Neural cell (in vitro differentiated cells): ENCODE data around the gene ARID1A.

ENCODE experiments used
- TAF1 ChIP-seq: IDR thresholded peaks from 2 replicates; pipeline ENCODE4 v1.6.1; 2012; ENCODE audit warnings: low read depth
- TF ChIP-seq, protein P1 (sequence below): fragments of 450-650 bp; IDR thresholded peaks from 2 replicates; pipeline ENCODE4 v1.5.1; 2014; ENCODE audit warnings: antibody characterized with exemption, mild to moderate bottlenecking, moderate library complexity; ENCODE audit not compliant: poor library complexity, severe bottlenecking

DNA sequence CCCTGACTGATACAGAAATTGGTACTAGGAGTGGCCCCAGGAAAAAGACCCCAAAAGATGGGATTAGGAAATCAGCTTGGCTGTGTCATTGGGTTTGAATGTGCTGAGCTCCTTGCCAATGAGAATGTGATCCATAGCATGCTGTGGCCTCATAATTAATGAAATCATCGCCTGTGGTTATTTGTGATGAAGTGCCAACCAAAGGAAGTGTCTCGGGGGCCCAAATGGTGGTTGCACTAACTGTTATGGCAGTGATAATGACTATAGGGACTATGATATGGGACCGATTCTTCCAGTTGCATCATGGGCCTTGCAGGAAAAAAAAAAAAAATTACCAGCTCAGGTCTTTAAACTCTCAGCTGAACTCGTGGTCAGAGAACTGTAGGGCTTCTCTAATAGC, 115.2 kb downstream of the ARID1A start:
- TF ChIP-seq, protein P1, sequence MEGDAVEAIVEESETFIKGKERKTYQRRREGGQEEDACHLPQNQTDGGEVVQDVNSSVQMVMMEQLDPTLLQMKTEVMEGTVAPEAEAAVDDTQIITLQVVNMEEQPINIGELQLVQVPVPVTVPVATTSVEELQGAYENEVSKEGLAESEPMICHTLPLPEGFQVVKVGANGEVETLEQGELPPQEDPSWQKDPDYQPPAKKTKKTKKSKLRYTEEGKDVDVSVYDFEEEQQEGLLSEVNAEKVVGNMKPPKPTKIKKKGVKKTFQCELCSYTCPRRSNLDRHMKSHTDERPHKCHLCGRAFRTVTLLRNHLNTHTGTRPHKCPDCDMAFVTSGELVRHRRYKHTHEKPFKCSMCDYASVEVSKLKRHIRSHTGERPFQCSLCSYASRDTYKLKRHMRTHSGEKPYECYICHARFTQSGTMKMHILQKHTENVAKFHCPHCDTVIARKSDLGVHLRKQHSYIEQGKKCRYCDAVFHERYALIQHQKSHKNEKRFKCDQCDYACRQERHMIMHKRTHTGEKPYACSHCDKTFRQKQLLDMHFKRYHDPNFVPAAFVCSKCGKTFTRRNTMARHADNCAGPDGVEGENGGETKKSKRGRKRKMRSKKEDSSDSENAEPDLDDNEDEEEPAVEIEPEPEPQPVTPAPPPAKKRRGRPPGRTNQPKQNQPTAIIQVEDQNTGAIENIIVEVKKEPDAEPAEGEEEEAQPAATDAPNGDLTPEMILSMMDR, result no peak
- TF ChIP-seq TAF1, result no peak
